Chondrocyte (in vitro differentiated cells): ENCODE results near the gene TOP2B. TPM values are rescaled to one million over a fixed set of nuclear protein-coding genes. Genes with fewer than 3 reads are reported as not detected.

Experiments
- DNase-seq: peaks from one replicate; pipeline ENCODE4 v3.0.0; 2021; ENCODE audit warnings: mixed read lengths, low spot score
- H3K27ac Mint-ChIP-seq: one replicate; pipeline ENCODE4 v1.8.0; 2021; ENCODE audit warnings: mild to moderate bottlenecking, moderate library complexity, mixed read lengths; ENCODE audit not compliant: unreplicated experiment
- H3K27me3 Mint-ChIP-seq: 2 replicates; pipeline ENCODE4 v1.8.0; 2021; ENCODE audit warnings: low read depth, mixed read lengths
- H3K36me3 Mint-ChIP-seq: 2 replicates; pipeline ENCODE4 v1.8.0; 2021; ENCODE audit warnings: low read depth, mixed read lengths
- H3K4me1 Mint-ChIP-seq: 2 replicates; pipeline ENCODE4 v1.8.0; 2021; ENCODE audit warnings: low read depth, mild to moderate bottlenecking, mixed read lengths
- H3K4me3 Mint-ChIP-seq: one replicate; pipeline ENCODE4 v1.8.0; 2021; ENCODE audit warnings: mild to moderate bottlenecking, moderate library complexity, mixed read lengths; ENCODE audit not compliant: unreplicated experiment
- H3K9me3 Mint-ChIP-seq: 2 replicates; pipeline ENCODE4 v1.8.0; 2021; ENCODE audit warnings: low read depth, mixed read lengths
- total RNA-seq: library from RNA; stranded (reverse); gene quantifications from 3 replicates; pipeline ENCODE4 v1.2.1, GENCODE V29; 2021
- TF ChIP-seq, protein P1 (sequence below): fragments of 200-600 bp; sonication (generic); IDR thresholded peaks from 2 replicates; pipeline ENCODE4 v1.5.0; 2021; ENCODE audit warnings: antibody characterized with exemption, mild to moderate bottlenecking, moderate library complexity

Gene TOP2B
- total RNA-seq, 1 donor from 2014 or later: 80.9 TPM

DNA sequence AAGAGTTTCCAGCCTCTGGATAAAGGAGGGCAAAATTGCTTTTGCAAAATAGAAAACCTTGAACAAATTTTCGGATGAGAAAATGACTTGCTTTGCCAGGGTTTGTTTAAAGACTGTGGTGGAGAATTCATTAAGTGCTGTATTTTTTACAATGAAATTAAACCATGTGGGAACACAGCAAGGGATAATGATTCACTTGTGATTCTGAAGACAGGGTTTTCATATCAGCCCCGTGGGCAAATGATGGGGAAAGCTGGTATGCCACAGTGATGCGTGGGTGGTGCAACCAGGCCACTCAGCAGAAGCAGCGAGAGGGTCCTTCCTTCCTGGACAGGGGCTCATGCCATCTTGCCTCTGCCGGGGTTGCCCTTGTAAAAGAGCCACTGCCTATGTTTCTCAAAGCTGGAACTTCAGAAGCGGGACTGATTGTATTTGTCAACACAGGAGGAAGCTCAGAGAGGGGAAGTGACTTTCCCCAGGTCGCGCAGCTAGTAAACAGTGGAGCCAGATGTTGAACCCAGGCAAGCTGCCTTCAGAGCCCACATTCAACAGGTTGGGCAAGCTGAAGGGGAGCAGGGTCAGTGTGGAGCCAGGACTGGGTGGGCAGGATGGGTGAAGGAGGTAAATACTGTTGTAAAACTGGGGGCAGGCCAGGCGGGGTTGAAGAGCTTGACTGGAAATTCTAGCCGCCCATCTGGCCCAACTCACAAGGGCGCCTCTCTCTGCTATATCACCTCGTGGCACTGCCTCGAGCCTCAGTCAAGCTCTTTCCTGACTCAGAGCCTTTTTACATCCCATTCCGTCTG lies 79.1 kb downstream of the TOP2B start:
- TF ChIP-seq, protein P1, sequence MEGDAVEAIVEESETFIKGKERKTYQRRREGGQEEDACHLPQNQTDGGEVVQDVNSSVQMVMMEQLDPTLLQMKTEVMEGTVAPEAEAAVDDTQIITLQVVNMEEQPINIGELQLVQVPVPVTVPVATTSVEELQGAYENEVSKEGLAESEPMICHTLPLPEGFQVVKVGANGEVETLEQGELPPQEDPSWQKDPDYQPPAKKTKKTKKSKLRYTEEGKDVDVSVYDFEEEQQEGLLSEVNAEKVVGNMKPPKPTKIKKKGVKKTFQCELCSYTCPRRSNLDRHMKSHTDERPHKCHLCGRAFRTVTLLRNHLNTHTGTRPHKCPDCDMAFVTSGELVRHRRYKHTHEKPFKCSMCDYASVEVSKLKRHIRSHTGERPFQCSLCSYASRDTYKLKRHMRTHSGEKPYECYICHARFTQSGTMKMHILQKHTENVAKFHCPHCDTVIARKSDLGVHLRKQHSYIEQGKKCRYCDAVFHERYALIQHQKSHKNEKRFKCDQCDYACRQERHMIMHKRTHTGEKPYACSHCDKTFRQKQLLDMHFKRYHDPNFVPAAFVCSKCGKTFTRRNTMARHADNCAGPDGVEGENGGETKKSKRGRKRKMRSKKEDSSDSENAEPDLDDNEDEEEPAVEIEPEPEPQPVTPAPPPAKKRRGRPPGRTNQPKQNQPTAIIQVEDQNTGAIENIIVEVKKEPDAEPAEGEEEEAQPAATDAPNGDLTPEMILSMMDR: no peak
- no peak overlapping the region for H3K4me3 Mint-ChIP-seq
- H3K9me3 Mint-ChIP-seq: peaks cover 8% of the 10 kb centered on the region
- no peaks in the 10 kb centered on the region for H3K27me3 Mint-ChIP-seq
- no peaks in the 10 kb centered on the region for H3K36me3 Mint-ChIP-seq
- no peak overlapping the region for H3K27ac Mint-ChIP-seq
- peaks cover 64% of the 10 kb centered on the region for H3K4me1 Mint-ChIP-seq
- no peak for DNase-seq

DNA sequence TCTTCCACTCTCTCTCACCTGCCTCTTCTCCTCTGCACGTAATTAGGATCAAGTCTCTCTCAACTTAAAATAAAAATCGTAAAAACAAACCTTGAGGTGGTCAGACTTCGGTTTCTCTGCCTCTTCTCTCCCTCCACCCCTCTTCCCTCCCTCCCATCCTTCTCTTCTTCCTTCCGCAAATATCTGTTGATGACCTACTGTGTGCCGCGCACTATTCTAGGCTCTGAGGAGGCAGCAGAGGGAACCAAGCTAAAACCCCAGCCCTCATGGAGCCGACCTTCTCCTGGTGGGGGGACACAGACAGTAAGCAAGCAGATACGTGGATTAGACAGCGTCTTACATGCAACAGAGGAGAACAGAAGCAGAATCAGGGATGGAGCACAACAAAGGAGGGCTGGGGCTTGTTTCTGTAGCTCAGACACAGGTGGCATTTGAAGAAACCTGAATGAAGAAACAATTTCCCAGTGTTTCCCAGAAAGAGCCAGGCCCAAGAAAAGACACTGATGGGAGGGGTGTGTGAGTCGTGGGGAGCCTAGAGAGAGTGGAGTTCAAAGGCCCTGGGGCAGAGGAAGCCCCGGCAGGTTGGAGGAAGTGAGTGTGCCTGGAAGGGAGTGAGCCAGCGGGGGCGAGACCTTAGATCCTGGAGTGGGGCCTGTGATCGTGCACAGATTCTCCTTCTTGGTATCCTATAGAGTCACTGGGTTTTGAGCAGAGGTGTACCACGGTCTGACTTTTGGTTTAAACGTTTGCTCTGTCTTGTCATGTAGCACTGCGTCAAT lies 80.5 kb downstream of the TOP2B start:
- no peaks in the 10 kb centered on the region for H3K36me3 Mint-ChIP-seq
- no peaks in the 10 kb centered on the region for H3K27me3 Mint-ChIP-seq
- H3K4me1 Mint-ChIP-seq: peaks cover 53% of the 10 kb centered on the region

DNA sequence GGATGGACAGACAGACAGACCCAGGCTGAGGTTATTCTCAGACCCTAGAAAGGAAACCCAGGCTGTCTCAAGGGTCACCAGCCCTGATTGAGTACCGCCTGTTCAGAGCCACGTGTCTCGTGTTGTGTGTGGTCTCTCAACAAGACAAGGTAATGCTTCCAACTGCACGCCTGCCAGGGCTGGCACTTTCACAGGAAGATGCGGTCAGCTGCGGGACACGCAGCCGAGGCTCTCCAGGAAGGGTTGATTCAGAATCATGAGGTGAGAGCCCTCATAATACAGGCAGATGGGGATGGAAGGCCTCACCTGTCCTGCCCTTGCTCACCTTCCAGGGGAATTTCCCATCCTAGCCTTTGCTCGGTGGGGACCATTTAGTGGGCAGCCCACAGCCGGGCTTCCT lies 81.4 kb downstream of the TOP2B start:
- H3K36me3 Mint-ChIP-seq: no peaks in the 10 kb centered on the region
- H3K27ac Mint-ChIP-seq: no peak overlapping the region
- TF ChIP-seq, protein P1: no peak
- no peaks in the 10 kb centered on the region for H3K27me3 Mint-ChIP-seq
- peaks cover 8% of the 10 kb centered on the region for H3K9me3 Mint-ChIP-seq
- no peak overlapping the region for H3K4me3 Mint-ChIP-seq
- no peak for DNase-seq
- H3K4me1 Mint-ChIP-seq: peaks cover 45% of the 10 kb centered on the region

More for the DNA sequence above, 80.5 kb downstream of the TOP2B start:
- Mint-ChIP-seq H3K9me3 (peaks cover 8% of the 10 kb centered on the region), H3K27ac (peak overlapping the region; percentile 63), H3K4me3 (no peak overlapping the region)
- no peak for DNase-seq
- TF ChIP-seq, protein P1: no peak

DNA sequence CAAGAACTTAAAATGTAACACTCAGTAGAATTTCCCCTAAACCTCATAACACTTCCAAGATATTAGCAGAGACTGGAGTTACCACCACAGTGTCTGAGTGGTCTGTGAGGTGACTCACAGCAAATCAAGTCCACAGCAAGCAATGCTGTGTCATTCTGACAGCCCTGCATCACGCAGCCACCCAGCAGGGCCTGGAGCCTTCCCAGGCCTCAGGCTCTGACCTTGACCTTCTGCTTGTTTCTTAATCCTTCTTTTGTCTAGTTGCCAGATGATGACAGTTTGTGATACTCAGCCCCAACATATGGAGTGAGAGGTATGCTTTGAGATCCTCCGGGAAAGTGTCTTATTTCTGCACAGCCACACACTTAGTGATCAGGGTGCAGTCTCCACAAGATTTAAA lies 82.5 kb downstream of the TOP2B start:
- H3K36me3 Mint-ChIP-seq: no peaks in the 10 kb centered on the region
- H3K4me1 Mint-ChIP-seq: peaks cover 38% of the 10 kb centered on the region
- no peaks in the 10 kb centered on the region for H3K27me3 Mint-ChIP-seq
- no peaks in the 10 kb centered on the region for H3K9me3 Mint-ChIP-seq
- H3K27ac Mint-ChIP-seq: peak overlapping the region; percentile 96
- no peak for DNase-seq
- no peak overlapping the region for H3K4me3 Mint-ChIP-seq
- TF ChIP-seq, protein P1: no peak

DNA sequence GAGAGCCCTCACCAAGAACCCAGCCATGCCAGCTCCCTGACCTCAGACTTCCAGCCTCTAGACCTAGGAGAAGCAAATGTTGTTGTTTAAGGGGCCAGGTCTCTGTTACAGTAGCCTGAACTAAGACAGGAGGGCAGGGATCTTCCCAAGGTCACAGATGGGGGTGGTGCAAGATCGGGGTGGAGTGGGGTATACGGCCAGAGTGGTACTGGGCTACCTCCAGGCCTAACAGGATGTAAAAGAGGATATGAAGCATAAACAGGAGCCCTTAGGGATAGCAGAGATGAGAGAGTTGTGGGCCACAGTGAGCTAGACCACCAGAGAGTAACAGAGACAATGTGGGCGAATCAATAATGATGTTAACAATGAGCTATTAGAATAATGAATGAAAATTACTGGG lies 82.9 kb downstream of the TOP2B start:
- Mint-ChIP-seq H3K4me1 (peaks cover 35% of the 10 kb centered on the region), H3K4me3 (no peak overlapping the region), H3K9me3 (no peaks in the 10 kb centered on the region), H3K27ac (peak overlapping the region; percentile 96), H3K27me3 (no peaks in the 10 kb centered on the region), H3K36me3 (no peaks in the 10 kb centered on the region)
- TF ChIP-seq, protein P1: no peak
- DNase-seq: no peak
